ENCODE data around the gene METRN.

METRN gene

GRCh38 chr16:722835-723633, 8.1 kb downstream of the METRN start:
- no peak for DNase-seq (ENCODE audit: extremely low read depth in 1 of 2, low read depth in 1 of 2)

- no peak for DNase-seq (ENCODE audit: extremely low read depth in 1 of 2, low read depth in 1 of 2)
Measured at GRCh38 chr16:723695-724094, 8.8 kb downstream of the METRN start.

- no peak for DNase-seq (ENCODE audit: extremely low read depth in 1 of 2, low read depth in 1 of 2)
Measured at GRCh38 chr16:724188-725040, 9.5 kb downstream of the METRN start.

GRCh38 chr16:725041-725376, 10.1 kb downstream of the METRN start:
- no peak for DNase-seq (ENCODE audit: extremely low read depth in 1 of 2, low read depth in 1 of 2)

GRCh38 chr16:725463-726187, 10.7 kb downstream of the METRN start:
- no peak for DNase-seq (ENCODE audit: extremely low read depth in 1 of 2, low read depth in 1 of 2)

GRCh38 chr16:726188-726437, 11.2 kb downstream of the METRN start:
- DNase-seq (ENCODE audit: extremely low read depth in 1 of 2, low read depth in 1 of 2) = no peak

- peak in 1 of 2 donors; percentile 57 for DNase-seq (ENCODE audit: extremely low read depth in 1 of 2, low read depth in 1 of 2)
Measured at GRCh38 chr16:726438-727290, 11.7 kb downstream of the METRN start, which contains the start of the genes CCDC78 and HAGHL. CCDC78 (minus strand) TSS chr16:726443; CDS start chr16:726367, 76 bp downstream. HAGHL (plus strand) TSS chr16:727106; CDS start chr16:727510, 404 bp downstream.

GRCh38 chr16:727291-727977, 12.5 kb downstream of the METRN start:
- no peak for DNase-seq (ENCODE audit: extremely low read depth in 1 of 2, low read depth in 1 of 2)

- DNase-seq (ENCODE audit: extremely low read depth in 1 of 2, low read depth in 1 of 2) = peak in 1 of 2 donors; percentile 41
Measured at GRCh38 chr16:728131-728889, 13.4 kb downstream of the METRN start.

GRCh38 chr16:728890-729744, 14.2 kb downstream of the METRN start:
- no peak for DNase-seq (ENCODE audit: extremely low read depth in 1 of 2, low read depth in 1 of 2)

GRCh38 chr16:729768-730665, 15.1 kb downstream of the METRN start:
- no peak for DNase-seq (ENCODE audit: extremely low read depth in 1 of 2, low read depth in 1 of 2)

GRCh38 chr16:730666-731509, 16.0 kb downstream of the METRN start:
- DNase-seq (ENCODE audit: extremely low read depth in 1 of 2, low read depth in 1 of 2) = no peak

- no peak for DNase-seq (ENCODE audit: extremely low read depth in 1 of 2, low read depth in 1 of 2)
Measured at GRCh38 chr16:732332-732731, 17.4 kb downstream of the METRN start.

- DNase-seq (ENCODE audit: extremely low read depth in 1 of 2, low read depth in 1 of 2) = no peak
Measured at GRCh38 chr16:732936-733335, 18.0 kb downstream of the METRN start.

- DNase-seq (ENCODE audit: extremely low read depth in 1 of 2, low read depth in 1 of 2) = peak in 1 of 2 donors; percentile 37
Measured at GRCh38 chr16:733382-734207, 18.7 kb downstream of the METRN start.

Data from activated CD8-positive, alpha-beta memory T cell treated with anti-CD3 and anti-CD28 coated beads for 1 hour (primary cell).